Calu3 (cell line): ENCODE data around the gene SLC5A9. TPM values are rescaled to one million over a fixed set of nuclear protein-coding genes. Genes with fewer than 3 reads are reported as not detected.

ENCODE experiments used
- BruUV-seq: library from RNA; stranded (reverse); fragments of 400-500 nt; replicated peaks from 2 replicates; lab custom pipeline; 2021; lab: Mats Ljungman, UMichigan
- CTCF ChIA-PET: fragments of 300-600 bp; sonication (Branson Sonifier 250); formaldehyde crosslinking; loops from one replicate; lab custom pipeline; 2022; ENCODE audit warnings: antibody characterized with exemption; lab: Charles Lee
- DNase-seq: peaks from one replicate; pipeline ENCODE4 v3.0.0; 2022
- H3K27ac Mint-ChIP-seq: one replicate; pipeline ENCODE4 v1.8.0; 2022; ENCODE audit warnings: mixed read lengths; ENCODE audit not compliant: unreplicated experiment
- H3K27me3 Mint-ChIP-seq: one replicate; pipeline ENCODE4 v1.8.0; 2022; ENCODE audit warnings: mixed read lengths; ENCODE audit not compliant: unreplicated experiment
- H3K36me3 Mint-ChIP-seq: one replicate; pipeline ENCODE4 v1.8.0; 2022; ENCODE audit warnings: mild to moderate bottlenecking, moderate library complexity, mixed read lengths; ENCODE audit not compliant: insufficient read depth, unreplicated experiment
- H3K4me1 Mint-ChIP-seq: one replicate; pipeline ENCODE4 v1.8.0; 2022; ENCODE audit warnings: mild to moderate bottlenecking, low read depth, mixed read lengths; ENCODE audit not compliant: unreplicated experiment
- H3K4me3 Mint-ChIP-seq: one replicate; pipeline ENCODE4 v1.8.0; 2022; ENCODE audit warnings: mild to moderate bottlenecking, low read depth, moderate library complexity, mixed read lengths; ENCODE audit not compliant: unreplicated experiment
- H3K9me3 Mint-ChIP-seq: one replicate; pipeline ENCODE4 v1.8.0; 2022; ENCODE audit warnings: low read depth, mixed read lengths; ENCODE audit not compliant: unreplicated experiment
- intact Hi-C: fragments of 100-400 bp; cut with micrococcal nuclease; formaldehyde crosslinking; loops from one replicate; pipeline ENCODE4 v1.10.0; 2022; ENCODE audit not compliant: unreplicated experiment
- total RNA-seq: library from RNA; stranded (reverse); gene quantifications from 2 replicates; pipeline ENCODE4 v1.2.3, GENCODE V29; 2022
- TF ChIP-seq, protein P1 (sequence below): fragments of 200-600 bp; IDR thresholded peaks from one replicate; pipeline ENCODE4 v1.8.0; 2022; ENCODE audit warnings: antibody characterized with exemption; ENCODE audit not compliant: unreplicated experiment

SLC5A9 gene
- total RNA-seq, 1 experiment from 2014 or later, result 0.87 TPM

DNA sequence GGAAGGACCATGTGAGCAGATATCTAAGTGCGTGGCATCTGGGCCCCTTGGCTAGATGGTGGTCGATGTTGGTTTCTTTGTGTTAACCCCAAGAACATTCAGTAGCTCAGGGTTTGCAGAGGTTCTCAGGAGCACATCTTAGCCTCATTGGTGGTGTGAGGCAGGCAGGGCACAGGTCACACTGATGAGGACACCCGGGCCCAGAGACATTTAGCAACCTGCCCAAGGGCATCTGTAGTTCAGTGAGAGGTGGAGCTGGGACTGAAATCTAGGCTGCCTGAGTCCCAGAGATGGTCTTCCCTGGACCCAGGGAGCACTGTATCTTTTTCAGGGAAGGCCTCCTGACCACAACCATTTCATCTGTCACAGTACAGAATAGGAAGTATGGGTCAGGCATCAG lies 859 bp upstream of the SLC5A9 start:
- no peak overlapping the region for H3K27ac Mint-ChIP-seq
- H3K9me3 Mint-ChIP-seq, result no peaks in the 10 kb centered on the region
- TF ChIP-seq, protein P1, sequence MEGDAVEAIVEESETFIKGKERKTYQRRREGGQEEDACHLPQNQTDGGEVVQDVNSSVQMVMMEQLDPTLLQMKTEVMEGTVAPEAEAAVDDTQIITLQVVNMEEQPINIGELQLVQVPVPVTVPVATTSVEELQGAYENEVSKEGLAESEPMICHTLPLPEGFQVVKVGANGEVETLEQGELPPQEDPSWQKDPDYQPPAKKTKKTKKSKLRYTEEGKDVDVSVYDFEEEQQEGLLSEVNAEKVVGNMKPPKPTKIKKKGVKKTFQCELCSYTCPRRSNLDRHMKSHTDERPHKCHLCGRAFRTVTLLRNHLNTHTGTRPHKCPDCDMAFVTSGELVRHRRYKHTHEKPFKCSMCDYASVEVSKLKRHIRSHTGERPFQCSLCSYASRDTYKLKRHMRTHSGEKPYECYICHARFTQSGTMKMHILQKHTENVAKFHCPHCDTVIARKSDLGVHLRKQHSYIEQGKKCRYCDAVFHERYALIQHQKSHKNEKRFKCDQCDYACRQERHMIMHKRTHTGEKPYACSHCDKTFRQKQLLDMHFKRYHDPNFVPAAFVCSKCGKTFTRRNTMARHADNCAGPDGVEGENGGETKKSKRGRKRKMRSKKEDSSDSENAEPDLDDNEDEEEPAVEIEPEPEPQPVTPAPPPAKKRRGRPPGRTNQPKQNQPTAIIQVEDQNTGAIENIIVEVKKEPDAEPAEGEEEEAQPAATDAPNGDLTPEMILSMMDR, result no peak
- H3K4me3 Mint-ChIP-seq, result no peak overlapping the region
- no peak for DNase-seq
- H3K36me3 Mint-ChIP-seq, result no peaks in the 10 kb centered on the region
- H3K27me3 Mint-ChIP-seq, result no peaks in the 10 kb centered on the region
- intact Hi-C loops, result no loop called here
- H3K4me1 Mint-ChIP-seq, result peaks cover 16% of the 10 kb centered on the region
- no TSS peak for BruUV-seq
- CTCF ChIA-PET, result no interaction called here

DNA sequence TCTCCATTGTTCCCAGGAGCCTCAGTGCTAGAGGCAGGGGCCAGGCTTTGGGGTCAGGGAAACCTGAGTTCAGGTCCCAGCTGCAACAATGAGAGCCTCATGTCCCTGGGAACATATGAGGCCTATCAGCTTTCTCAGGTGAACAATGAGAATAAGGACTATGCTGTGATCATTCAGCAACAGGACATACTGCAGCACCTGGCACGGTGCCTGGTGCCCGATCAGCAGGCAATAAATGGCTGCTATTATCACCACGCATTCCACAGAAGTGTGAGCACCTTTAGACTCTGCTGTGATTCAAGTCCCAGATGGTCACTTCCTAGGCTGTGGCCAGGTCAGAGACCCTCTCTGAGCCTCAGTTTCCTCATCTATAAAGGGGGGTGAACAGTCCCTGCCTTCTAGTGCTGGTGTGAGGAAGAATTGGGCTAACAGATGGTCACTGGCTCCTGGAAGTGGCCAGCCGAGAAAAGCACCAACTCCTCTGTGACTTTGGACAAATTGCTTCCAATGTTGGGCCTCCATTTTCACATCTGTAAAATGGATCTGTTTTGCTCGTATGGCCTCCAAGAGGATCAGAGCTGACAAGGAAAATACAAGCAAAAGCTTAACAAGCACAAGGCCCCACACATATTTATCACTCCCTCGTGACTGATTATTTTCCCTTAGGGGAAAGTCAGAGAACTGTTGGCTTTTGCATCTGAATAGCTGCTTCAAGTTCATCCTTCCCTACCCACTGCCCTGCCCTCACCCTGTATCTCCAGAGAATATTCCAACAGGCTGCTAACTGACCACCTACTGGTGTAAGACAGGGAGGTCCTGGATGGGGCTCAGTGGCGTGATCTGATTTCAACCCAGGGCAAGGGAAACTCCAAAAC lies 1.1 kb downstream of the SLC5A9 start:
- BruUV-seq, result no TSS peak

DNA sequence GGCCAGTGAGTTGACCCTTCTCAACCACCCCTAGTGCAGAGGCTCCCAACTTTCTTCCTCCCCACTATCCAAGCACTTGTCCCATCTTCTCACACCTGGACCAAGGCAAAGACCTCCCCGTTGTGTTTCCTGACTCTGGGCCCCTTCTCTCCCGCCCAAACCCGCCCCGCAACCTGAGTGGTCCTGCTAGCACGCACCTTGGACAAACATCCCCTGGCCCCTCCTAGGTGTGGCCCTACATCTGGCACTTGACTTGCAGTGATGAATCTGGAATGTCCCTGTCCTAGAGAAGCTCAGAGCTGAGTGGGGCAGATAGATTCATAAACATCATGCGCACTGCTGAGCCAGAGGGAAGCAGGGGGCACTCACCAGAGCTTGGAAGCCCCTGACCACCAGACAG lies 2.3 kb downstream of the SLC5A9 start:
- Mint-ChIP-seq H3K36me3 (no peaks in the 10 kb centered on the region), H3K27ac (no peak overlapping the region), H3K9me3 (no peaks in the 10 kb centered on the region), H3K27me3 (peaks cover 2% of the 10 kb centered on the region), H3K4me3 (no peak overlapping the region), H3K4me1 (peaks cover 16% of the 10 kb centered on the region)
- TF ChIP-seq, protein P1, result no peak
- CTCF ChIA-PET, result no interaction called here
- intact Hi-C loops, result no loop called here
- no peak for DNase-seq
- no TSS peak for BruUV-seq

More for the DNA sequence above, 1.1 kb downstream of the SLC5A9 start:
- Mint-ChIP-seq H3K4me1 (peaks cover 16% of the 10 kb centered on the region), H3K4me3 (no peak overlapping the region), H3K27me3 (no peaks in the 10 kb centered on the region), H3K36me3 (no peaks in the 10 kb centered on the region), H3K9me3 (no peaks in the 10 kb centered on the region), H3K27ac (no peak overlapping the region)
- intact Hi-C loops, result no loop called here
- CTCF ChIA-PET, result no interaction called here
- TF ChIP-seq, protein P1, result no peak
- peak; percentile 45 for DNase-seq

DNA sequence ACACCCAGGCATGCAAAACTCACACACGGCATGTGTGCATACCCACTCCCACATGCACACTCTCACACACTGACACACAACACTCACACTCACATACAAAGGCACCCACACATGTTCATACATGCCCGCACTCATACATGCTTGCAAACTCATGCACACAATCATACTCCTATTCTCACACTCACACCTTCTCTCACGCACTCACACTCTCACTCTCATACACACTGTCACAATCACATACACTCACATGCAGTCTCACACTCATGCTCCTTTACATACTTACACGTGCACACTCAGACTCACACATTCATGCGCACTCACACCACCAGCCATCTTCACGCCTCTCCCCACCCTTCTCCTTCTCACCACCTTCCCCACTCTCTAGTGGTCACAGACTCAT lies 3.1 kb downstream of the SLC5A9 start:
- Mint-ChIP-seq H3K4me3 (no peak overlapping the region), H3K36me3 (no peaks in the 10 kb centered on the region), H3K4me1 (peaks cover 16% of the 10 kb centered on the region), H3K27ac (no peak overlapping the region), H3K27me3 (peaks cover 10% of the 10 kb centered on the region), H3K9me3 (no peaks in the 10 kb centered on the region)
- no TSS peak for BruUV-seq
- CTCF ChIA-PET, result no interaction called here
- no peak for DNase-seq
- TF ChIP-seq, protein P1, result no peak
- intact Hi-C loops, result no loop called here
